Muscle of leg (tissue), 11 donors: ENCODE data around the gene EVX1. TPM values are rescaled to one million over a fixed set of nuclear protein-coding genes. Genes with fewer than 3 reads are reported as not detected.

Experiments used
- DNase-seq: peaks from one replicate; pipeline ENCODE4 v3.0.0; 2013
- H3K27ac ChIP-seq: one replicate; pipeline ENCODE4 v1.5.1; 2013; ENCODE audit warnings: mild to moderate bottlenecking, low read length, control low read depth
- H3K27me3 ChIP-seq: one replicate; pipeline ENCODE4 v1.6.1; 2013; ENCODE audit warnings: low read length; ENCODE audit not compliant: control insufficient read depth, insufficient read depth
- H3K36me3 ChIP-seq: one replicate; pipeline ENCODE4 v1.6.1; 2013; ENCODE audit warnings: low read length; ENCODE audit not compliant: control insufficient read depth, insufficient read depth
- H3K4me1 ChIP-seq: one replicate; pipeline ENCODE4 v1.6.1; 2013; ENCODE audit warnings: low read length; ENCODE audit not compliant: control insufficient read depth, insufficient read depth
- H3K4me3 ChIP-seq: one replicate; pipeline ENCODE4 v1.5.1; 2013; ENCODE audit warnings: low read length, control low read depth
- H3K9me3 ChIP-seq: replicated peaks from 2 replicates; pipeline ENCODE4 v1.6.1; 2013; ENCODE audit warnings: low read depth, low read length; ENCODE audit not compliant: control insufficient read depth
- WGBS: methylation state at CpG from one replicate; pipeline ENCODE4 v1.1.5; 2013; ENCODE audit warnings: missing lambda C conversion rate; ENCODE audit not compliant: insufficient coverage; 5-methylcytosine and 5-hydroxymethylcytosine counted together
- polyA plus RNA-seq, 8 donors: library from polyadenylated mRNA; unstranded; fragments of 120-200 nt; gene quantifications; one replicate each; pipeline versions ENCODE4 v1.2.1 to v1.2.3, GENCODE V29; 2013; ENCODE audit warnings: inconsistent platforms in 1 of 8, low replicate concordance in 1 of 8; ENCODE audit not compliant: insufficient read length in 8 of 8, insufficient read depth in 1 of 8
- total RNA-seq: library from RNA; stranded (reverse); fragments of 120-200 nt; gene quantifications from one replicate; pipeline ENCODE4 v1.2.4, GENCODE V29; 2013

The EVX1 gene
- total and polyA plus RNA-seq, 9 donors = not detected

GRCh38 chr7:27235387-27236311 lies 7.0 kb upstream of the EVX1 start:
- peak overlapping the region; percentile 51 for H3K4me3 ChIP-seq
- H3K9me3 ChIP-seq = no peaks in the 10 kb centered on the region
- peaks cover 71% of the 10 kb centered on the region for H3K27me3 ChIP-seq
- no peaks in the 10 kb centered on the region for H3K36me3 ChIP-seq
- under 1% methylated on average over 55 of the region's 66 CpGs for WGBS
- H3K27ac ChIP-seq = no peak overlapping the region
- H3K4me1 ChIP-seq = peaks cover 24% of the 10 kb centered on the region
- peak; percentile 64 for DNase-seq

- WGBS = 78% methylated on average over 1 of the region's 1 CpG
- no peaks in the 10 kb centered on the region for H3K36me3 ChIP-seq
- H3K27me3 ChIP-seq = peaks cover 91% of the 10 kb centered on the region
- H3K4me3 ChIP-seq = no peak overlapping the region
- no peak for DNase-seq
- H3K27ac ChIP-seq = no peak overlapping the region
- peaks cover 29% of the 10 kb centered on the region for H3K4me1 ChIP-seq
- H3K9me3 ChIP-seq = no peaks in the 10 kb centered on the region
Measured at GRCh38 chr7:27237735-27238334, 4.8 kb upstream of the EVX1 start.

- Histone ChIP-seq H3K9me3 (no peaks in the 10 kb centered on the region), H3K27me3 (peaks cover 99% of the 10 kb centered on the region), H3K4me3 (no peak overlapping the region), H3K36me3 (no peaks in the 10 kb centered on the region), H3K4me1 (peaks cover 38% of the 10 kb centered on the region), H3K27ac (no peak overlapping the region)
- WGBS = 37% methylated on average over 15 of the region's 15 CpGs
- DNase-seq = no peak
Measured at GRCh38 chr7:27238979-27239386, 3.6 kb upstream of the EVX1 start.

GRCh38 chr7:27239387-27240014 lies 3.1 kb upstream of the EVX1 start:
- H3K4me3 ChIP-seq = peak overlapping the region; percentile 10
- H3K36me3 ChIP-seq = no peaks in the 10 kb centered on the region
- H3K9me3 ChIP-seq = no peaks in the 10 kb centered on the region
- peaks cover 100% of the 10 kb centered on the region for H3K27me3 ChIP-seq
- no peak for DNase-seq
- no peak overlapping the region for H3K27ac ChIP-seq
- under 1% methylated on average over 51 of the region's 55 CpGs for WGBS
- H3K4me1 ChIP-seq = peaks cover 38% of the 10 kb centered on the region

GRCh38 chr7:27240015-27240731 lies 2.4 kb upstream of the EVX1 start:
- Histone ChIP-seq H3K4me3 (no peak overlapping the region), H3K9me3 (no peaks in the 10 kb centered on the region), H3K27ac (no peak overlapping the region), H3K27me3 (peaks cover 100% of the 10 kb centered on the region), H3K36me3 (no peaks in the 10 kb centered on the region), H3K4me1 (peaks cover 37% of the 10 kb centered on the region)
- DNase-seq = no peak
- WGBS = under 1% methylated on average over 9 of the region's 18 CpGs

- 3% methylated on average over 3 of the region's 17 CpGs for WGBS
- Histone ChIP-seq H3K27me3 (peaks cover 100% of the 10 kb centered on the region), H3K36me3 (no peaks in the 10 kb centered on the region), H3K4me3 (no peak overlapping the region), H3K27ac (no peak overlapping the region), H3K9me3 (no peaks in the 10 kb centered on the region), H3K4me1 (peaks cover 36% of the 10 kb centered on the region)
- DNase-seq = no peak
Measured at GRCh38 chr7:27241189-27242056, 1.2 kb upstream of the EVX1 start.

GRCh38 chr7:27242154-27242553 lies 448 bp upstream of the EVX1 start:
- Histone ChIP-seq H3K27ac (no peak overlapping the region), H3K4me3 (no peak overlapping the region), H3K36me3 (no peaks in the 10 kb centered on the region), H3K9me3 (no peaks in the 10 kb centered on the region), H3K27me3 (peaks cover 100% of the 10 kb centered on the region), H3K4me1 (peaks cover 36% of the 10 kb centered on the region)
- WGBS = 4% methylated on average over 12 of the region's 14 CpGs
- no peak for DNase-seq

GRCh38 chr7:27243340-27244163 lies 950 bp downstream of the EVX1 start:
- H3K27me3 ChIP-seq = peaks cover 100% of the 10 kb centered on the region
- no peaks in the 10 kb centered on the region for H3K36me3 ChIP-seq
- H3K4me1 ChIP-seq = peaks cover 36% of the 10 kb centered on the region
- H3K9me3 ChIP-seq = no peaks in the 10 kb centered on the region
- WGBS = 2% methylated on average over 33 of the region's 43 CpGs
- no peak for DNase-seq
- H3K27ac ChIP-seq = no peak overlapping the region
- H3K4me3 ChIP-seq = no peak overlapping the region
